B cell (primary cell): ENCODE measurements around the gene CTNNA2. TPM values are rescaled to one million over a fixed set of nuclear protein-coding genes. Genes with fewer than 3 reads are reported as not detected.

ENCODE experiments used
- ATAC-seq: fragments of 200-7000 bp; cut with Tn5 transposase; one replicate; pipeline ENCODE4 v1.10.0; 2021; ENCODE audit warnings: low read depth, mild to moderate bottlenecking, moderate number of reproducible peaks, moderate library complexity
- CTCF ChIA-PET: fragments of 350-600 bp; sonication (Branson Sonifier 250); formaldehyde crosslinking; loops from one replicate; lab custom pipeline; 2021; ENCODE audit warnings: antibody characterized with exemption, inconsistent platforms; lab: Charles Lee
- POLR2A ChIA-PET: fragments of 350-600 bp; sonication (Branson Sonifier 250); formaldehyde crosslinking; loops from one replicate; lab custom pipeline; 2021; ENCODE audit warnings: antibody characterized with exemption; lab: Charles Lee
- DNase-seq: peaks from one replicate; pipeline ENCODE4 v3.0.0; 2013
- H2AFZ ChIP-seq: 2 replicates; pipeline ENCODE4 v1.6.1; 2012; ENCODE audit warnings: mild to moderate bottlenecking, low read depth, low read length; ENCODE audit not compliant: insufficient read depth, poor library complexity, severe bottlenecking
- H3K27ac ChIP-seq, 2 donors: 1 replicate in 1 of 2; 2 replicates in 1 of 2; pipeline ENCODE4 v1.5.1; 2012 to 2013; ENCODE audit warnings: low read length in 2 of 2, mild to moderate bottlenecking in 2 of 2, moderate library complexity in 1 of 2
- H3K27me3 ChIP-seq, 4 experiments: fragments of 200-600 bp in 1 of 4; sonication (generic) in 1 of 4; replicated peaks in 1 of 4; 1 replicate in 2 of 4; 2 replicates in 2 of 4; pipeline versions ENCODE4 v1.6.1 to v1.7.0; 2013 to 2016; ENCODE audit warnings: low read length in 3 of 4, mild to moderate bottlenecking in 2 of 4, mixed read lengths in 1 of 4, moderate library complexity in 1 of 4; ENCODE audit not compliant: insufficient read depth in 4 of 4, control insufficient read depth in 3 of 4; ENCODE audit errors: control extremely low read depth in 1 of 4
- H3K36me3 ChIP-seq, 2 experiments: replicated peaks in 1 of 2; 1 replicate in 1 of 2; 2 replicates in 1 of 2; pipeline versions ENCODE4 v1.6.1 to v1.7.1; 2013; ENCODE audit warnings: low read length in 1 of 2; ENCODE audit not compliant: insufficient read depth in 2 of 2, control insufficient read depth in 1 of 2; ENCODE audit errors: control extremely low read depth in 1 of 2, extremely low read depth in 1 of 2
- H3K4me1 ChIP-seq, 2 donors: fragments of 200-600 bp in 1 of 2; sonication (generic) in 1 of 2; 1 replicate in 1 of 2; 2 replicates in 1 of 2; pipeline versions ENCODE4 v1.5.1 to v1.6.1; 2013 to 2017; ENCODE audit warnings: low read length in 2 of 2; ENCODE audit not compliant: control insufficient read depth in 2 of 2, insufficient read depth in 2 of 2
- H3K4me2 ChIP-seq: replicated peaks from 2 replicates; pipeline ENCODE3; 2012; ENCODE audit warnings: mild to moderate bottlenecking, low read depth, low read length; ENCODE audit not compliant: poor library complexity, severe bottlenecking
- H3K4me3 ChIP-seq, 5 experiments: fragments of 200-600 bp in 1 of 5; sonication (generic) in 1 of 5; 1 replicate in 3 of 5; 2 replicates in 2 of 5; pipeline versions ENCODE4 v1.5.1 to v1.7.0; 2011 to 2016; ENCODE audit warnings: low read length in 4 of 5, mild to moderate bottlenecking in 4 of 5, low read depth in 2 of 5, control low read depth in 1 of 5, moderate library complexity in 1 of 5; ENCODE audit not compliant: insufficient read depth in 1 of 5; ENCODE audit errors: control extremely low read depth in 1 of 5, extremely low read depth in 1 of 5
- H3K79me2 ChIP-seq: fragments of 200-600 bp; sonication (generic); one replicate; pipeline ENCODE4 v1.6.0; 2016; ENCODE audit warnings: low read length; ENCODE audit not compliant: control insufficient read depth, insufficient read depth
- H3K9ac ChIP-seq: fragments of 200-600 bp; sonication (generic); 2 replicates; pipeline ENCODE4 v1.6.1; 2017; ENCODE audit warnings: mild to moderate bottlenecking, low read length, moderate library complexity
- H3K9me3 ChIP-seq, 3 donors: one replicate each; pipeline versions ENCODE4 v1.6.1 to v1.7.1; 2013; ENCODE audit warnings: low read length in 2 of 3; ENCODE audit not compliant: control insufficient read depth in 2 of 3, insufficient read depth in 1 of 3; ENCODE audit errors: control extremely low read depth in 1 of 3
- H4K20me1 ChIP-seq: 2 replicates; pipeline ENCODE4 v1.6.0; 2012; ENCODE audit warnings: mild to moderate bottlenecking, low read length; ENCODE audit not compliant: insufficient read depth, control insufficient read depth, poor library complexity, severe bottlenecking
- H3K27ac Mint-ChIP-seq: one replicate; pipeline ENCODE4 v1.8.0; 2021; ENCODE audit warnings: mixed read lengths
- H3K27me3 Mint-ChIP-seq: one replicate; pipeline ENCODE4 v1.8.0; 2021; ENCODE audit warnings: mixed read lengths
- H3K4me1 Mint-ChIP-seq: one replicate; pipeline ENCODE4 v1.8.0; 2021; ENCODE audit warnings: mixed read lengths
- H3K4me3 Mint-ChIP-seq: one replicate; pipeline ENCODE4 v1.8.0; 2021; ENCODE audit warnings: mixed read lengths
- H3K9me3 Mint-ChIP-seq: one replicate; pipeline ENCODE4 v1.8.0; 2022; ENCODE audit warnings: mixed read lengths; ENCODE audit not compliant: insufficient read depth
- EZH2 ChIP-seq: IDR thresholded peaks from 2 replicates; pipeline ENCODE4 v1.6.1; 2012; ENCODE audit warnings: borderline replicate concordance, low read depth, mild to moderate bottlenecking, moderate library complexity, low read length; ENCODE audit not compliant: insufficient read depth, poor library complexity, severe bottlenecking
- WGBS: methylation state at CpG from one replicate; pipeline ENCODE4 v1.1.5; 2013; ENCODE audit warnings: missing lambda C conversion rate; ENCODE audit not compliant: insufficient coverage; 5-methylcytosine and 5-hydroxymethylcytosine counted together
- intact Hi-C: fragments of 100-400 bp; cut with micrococcal nuclease; formaldehyde crosslinking; loops from one replicate; pipeline ENCODE4 v1.10.0; 2022
- polyA plus RNA-seq: library from polyadenylated mRNA; depleted of rRNA; stranded (reverse); fragments of >200 nt; gene quantifications from 2 replicates; pipeline ENCODE4 v1.2.3, GENCODE V29; 2012
- total RNA-seq, 2 donors: library from RNA; stranded (reverse); fragments of 120-200 nt in 1 of 2; gene quantifications; 1 replicate in 1 of 2; 2 replicates in 1 of 2; pipeline versions ENCODE4 v1.2.3 to v1.2.4, GENCODE V29; 2013 to 2022
- TF ChIP-seq, protein P1 (sequence below): fragments of 200-600 bp; IDR thresholded peaks from one replicate; pipeline ENCODE4 v1.8.0; 2022; ENCODE audit warnings: antibody characterized with exemption, mild to moderate bottlenecking

The CTNNA2 gene
- total and polyA plus RNA-seq, 2 donors (not counting 1 experiment from before 2014, with no cell fraction given): not detected

DNA sequence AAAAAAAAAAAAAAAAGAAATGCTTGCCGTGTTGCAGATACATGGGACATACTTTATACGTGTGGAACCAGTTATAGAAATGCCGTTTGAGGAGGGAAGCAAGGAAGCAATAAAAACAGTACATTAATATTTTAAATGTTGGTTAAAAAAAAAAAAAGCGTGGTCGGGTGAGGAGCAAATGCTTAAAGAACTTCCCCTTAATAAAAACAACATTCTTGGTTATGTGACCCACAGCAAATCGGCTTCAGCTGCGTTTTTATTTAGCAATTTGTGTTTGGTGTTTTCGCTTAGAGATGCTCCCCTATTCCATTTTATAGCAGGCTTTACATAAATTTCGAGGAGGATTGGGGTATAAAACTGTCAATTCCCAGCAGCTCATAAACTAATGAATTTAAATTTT, 568.1 kb downstream of the CTNNA2 start:
- no peaks in the 10 kb centered on the region for H3K4me1 ChIP-seq
- no peaks in the 10 kb centered on the region for H3K27me3 ChIP-seq
- ATAC-seq: no peak
- no peak overlapping the region for H3K4me3 ChIP-seq
- H2AFZ ChIP-seq: no peak overlapping the region
- H3K9ac ChIP-seq: no peak overlapping the region
- POLR2A ChIA-PET: no interaction called here
- H3K4me3 Mint-ChIP-seq: no peak overlapping the region
- H3K4me2 ChIP-seq: no peak overlapping the region
- no peak overlapping the region for H3K27ac Mint-ChIP-seq
- H3K9me3 Mint-ChIP-seq: no peaks in the 10 kb centered on the region
- no peak overlapping the region for H3K27ac ChIP-seq
- no peak for DNase-seq
- H3K36me3 ChIP-seq: no peaks in the 10 kb centered on the region
- H4K20me1 ChIP-seq: no peaks in the 10 kb centered on the region
- H3K27me3 Mint-ChIP-seq: no peaks in the 10 kb centered on the region
- WGBS: no CpG with 5 or more reads among the region's 9 CpGs
- intact Hi-C loops: no loop called here
- no peaks in the 10 kb centered on the region for H3K79me2 ChIP-seq
- H3K9me3 ChIP-seq: peaks cover 0 to 4% (median 0%) of the 10 kb centered on the region in 3 donors
- CTCF ChIA-PET: no interaction called here
- no peaks in the 10 kb centered on the region for H3K4me1 Mint-ChIP-seq
- TF ChIP-seq, protein P1, sequence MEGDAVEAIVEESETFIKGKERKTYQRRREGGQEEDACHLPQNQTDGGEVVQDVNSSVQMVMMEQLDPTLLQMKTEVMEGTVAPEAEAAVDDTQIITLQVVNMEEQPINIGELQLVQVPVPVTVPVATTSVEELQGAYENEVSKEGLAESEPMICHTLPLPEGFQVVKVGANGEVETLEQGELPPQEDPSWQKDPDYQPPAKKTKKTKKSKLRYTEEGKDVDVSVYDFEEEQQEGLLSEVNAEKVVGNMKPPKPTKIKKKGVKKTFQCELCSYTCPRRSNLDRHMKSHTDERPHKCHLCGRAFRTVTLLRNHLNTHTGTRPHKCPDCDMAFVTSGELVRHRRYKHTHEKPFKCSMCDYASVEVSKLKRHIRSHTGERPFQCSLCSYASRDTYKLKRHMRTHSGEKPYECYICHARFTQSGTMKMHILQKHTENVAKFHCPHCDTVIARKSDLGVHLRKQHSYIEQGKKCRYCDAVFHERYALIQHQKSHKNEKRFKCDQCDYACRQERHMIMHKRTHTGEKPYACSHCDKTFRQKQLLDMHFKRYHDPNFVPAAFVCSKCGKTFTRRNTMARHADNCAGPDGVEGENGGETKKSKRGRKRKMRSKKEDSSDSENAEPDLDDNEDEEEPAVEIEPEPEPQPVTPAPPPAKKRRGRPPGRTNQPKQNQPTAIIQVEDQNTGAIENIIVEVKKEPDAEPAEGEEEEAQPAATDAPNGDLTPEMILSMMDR: no peak
- no peak for TF ChIP-seq EZH2

DNA sequence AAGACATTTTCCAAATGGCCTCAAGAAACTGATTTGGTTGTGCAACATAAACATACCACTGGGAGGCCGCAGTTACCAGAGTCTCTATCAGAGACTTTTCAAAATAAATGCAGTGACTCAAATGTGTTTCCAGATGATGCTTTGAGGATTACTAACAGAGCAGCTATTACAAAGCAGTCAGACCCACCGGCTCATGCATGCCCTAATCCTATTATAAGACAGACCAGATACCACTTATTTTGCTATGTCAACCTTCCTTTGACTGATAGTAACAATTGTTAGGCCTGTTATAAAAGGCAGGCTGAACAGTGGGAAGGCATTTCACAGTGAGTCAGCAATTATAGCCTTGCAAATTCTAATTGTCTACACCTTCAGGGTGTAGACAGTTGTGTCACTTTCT, 574.0 kb downstream of the CTNNA2 start:
- ChIA-PET POLR2A (no interaction called here), CTCF (no interaction called here)
- Histone ChIP-seq H3K4me3 (no peak overlapping the region), H4K20me1 (no peaks in the 10 kb centered on the region), H3K9me3 (no peaks in the 10 kb centered on the region), H2AFZ (no peak overlapping the region), H3K79me2 (no peaks in the 10 kb centered on the region), H3K27me3 (no peaks in the 10 kb centered on the region), H3K9ac (no peak overlapping the region), H3K4me1 (no peaks in the 10 kb centered on the region), H3K4me2 (no peak overlapping the region), H3K27ac (no peak overlapping the region), H3K36me3 (no peaks in the 10 kb centered on the region)
- no peak overlapping the region for H3K4me3 Mint-ChIP-seq
- H3K4me1 Mint-ChIP-seq: no peaks in the 10 kb centered on the region
- H3K27me3 Mint-ChIP-seq: no peaks in the 10 kb centered on the region
- ATAC-seq: no peak
- intact Hi-C loops: no loop called here
- TF ChIP-seq, protein P1: no peak
- no peak for TF ChIP-seq EZH2
- DNase-seq: no peak
- no peaks in the 10 kb centered on the region for H3K9me3 Mint-ChIP-seq
- no CpG with 5 or more reads among the region's 2 CpGs for WGBS
- H3K27ac Mint-ChIP-seq: no peak overlapping the region
